GM21528 (cell line): ENCODE results near the gene TDO2.

Experiments used
- ATAC-seq: cut with Tn5 transposase; IDR thresholded peaks from one replicate; pipeline ENCODE4 v1.9.1; 2021; ENCODE audit warnings: mild to moderate bottlenecking, moderate library complexity; ENCODE audit not compliant: unreplicated experiment, low FRiP score

TDO2 gene

GRCh38 chr4:155952501-155952901, 49.0 kb downstream of the TDO2 start:
- no peak for ATAC-seq

- ATAC-seq: peak; percentile 98
Observed at GRCh38 chr4:155953151-155954117, 49.9 kb downstream of the TDO2 start, which contains the start of gene CTSO. Gene CTSO, minus strand, starts transcription at chr4:155953866. Its CDS starts 19 bp downstream, at chr4:155953847.

GRCh38 chr4:155954118-155954685, 50.7 kb downstream of the TDO2 start:
- ATAC-seq: no peak

- no peak for ATAC-seq
Observed at GRCh38 chr4:155954939-155955338, 51.4 kb downstream of the TDO2 start.

- no peak for ATAC-seq
Observed at GRCh38 chr4:155956461-155956860, 53.0 kb downstream of the TDO2 start.

- ATAC-seq: no peak
Observed at GRCh38 chr4:155959417-155959816, 55.9 kb downstream of the TDO2 start.

- no peak for ATAC-seq
Observed at GRCh38 chr4:155960522-155960921, 57.0 kb downstream of the TDO2 start.

GRCh38 chr4:155961575-155961974, 58.1 kb downstream of the TDO2 start:
- ATAC-seq: no peak

- no peak for ATAC-seq
Observed at GRCh38 chr4:155962767-155963166, 59.3 kb downstream of the TDO2 start.

GRCh38 chr4:155964016-155964891, 60.8 kb downstream of the TDO2 start:
- ATAC-seq: no peak

- no peak for ATAC-seq
Observed at GRCh38 chr4:155966171-155966570, 62.7 kb downstream of the TDO2 start.

- ATAC-seq: no peak
Observed at GRCh38 chr4:155966731-155967395, 63.4 kb downstream of the TDO2 start.
